Measurements from ENCODE around the gene L1CAM. TPM values are rescaled to one million over a fixed set of nuclear protein-coding genes. Genes with fewer than 3 reads are reported as not detected.

Gene L1CAM
- total RNA-seq, 1 donor from 2014 or later: 2.4 TPM

DNA sequence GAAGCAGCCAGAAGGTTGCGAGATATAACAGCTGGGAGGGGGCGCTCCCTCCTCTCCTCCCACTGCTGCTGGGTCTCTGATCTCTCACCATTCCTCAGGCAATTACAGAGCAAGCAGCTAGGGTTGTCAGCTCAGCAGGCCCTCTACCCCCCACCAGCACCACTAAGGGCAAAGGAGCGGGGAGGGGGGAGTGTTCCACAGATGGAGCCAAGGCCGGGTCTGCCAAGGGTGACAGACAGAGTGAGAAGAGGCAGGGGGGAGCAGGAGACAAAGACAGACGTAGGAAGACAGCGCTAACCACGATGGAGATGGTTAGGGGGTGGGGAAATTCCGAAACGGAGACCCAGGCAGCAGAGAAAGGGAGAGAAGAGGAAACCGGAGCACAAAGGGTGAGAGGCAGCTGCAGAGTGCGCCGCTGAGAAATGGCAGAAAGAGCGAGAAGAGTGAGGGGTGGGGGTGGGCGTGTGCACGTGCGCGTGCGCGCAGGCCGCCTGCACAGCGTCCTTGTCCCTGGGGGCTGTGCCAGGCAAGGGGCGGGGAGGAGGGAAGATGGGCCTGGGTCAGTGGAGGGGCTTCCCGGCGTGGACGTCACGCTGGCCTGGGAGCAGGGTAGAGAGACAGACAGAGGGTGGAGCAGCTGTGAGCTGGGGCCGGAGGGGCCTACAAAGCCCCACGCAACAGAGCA lies 6.9 kb downstream of the L1CAM start:
- no peak for DNase-seq (ENCODE audit: low spot score)

DNA sequence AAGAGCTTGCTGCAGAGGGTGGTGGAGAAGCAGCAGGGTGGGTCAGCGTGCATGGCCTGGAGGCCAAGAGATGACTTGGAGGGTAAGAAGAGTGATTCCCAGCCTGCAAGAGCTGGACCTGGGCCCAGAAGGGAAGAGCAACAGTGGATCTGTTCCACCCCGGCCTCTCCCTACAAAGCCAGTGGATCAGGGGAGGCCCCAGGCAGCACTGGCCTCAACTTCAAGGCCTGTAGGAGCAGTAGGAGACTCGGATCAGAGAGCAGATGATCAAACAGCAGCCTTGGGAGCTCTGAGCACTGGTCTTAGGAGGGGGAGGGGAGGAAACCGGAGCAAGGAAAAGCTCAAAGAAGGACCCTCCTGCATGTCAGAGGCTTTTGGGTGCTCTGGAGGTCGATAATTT lies 7.6 kb downstream of the L1CAM start:
- DNase-seq (ENCODE audit: low spot score): no peak

DNA sequence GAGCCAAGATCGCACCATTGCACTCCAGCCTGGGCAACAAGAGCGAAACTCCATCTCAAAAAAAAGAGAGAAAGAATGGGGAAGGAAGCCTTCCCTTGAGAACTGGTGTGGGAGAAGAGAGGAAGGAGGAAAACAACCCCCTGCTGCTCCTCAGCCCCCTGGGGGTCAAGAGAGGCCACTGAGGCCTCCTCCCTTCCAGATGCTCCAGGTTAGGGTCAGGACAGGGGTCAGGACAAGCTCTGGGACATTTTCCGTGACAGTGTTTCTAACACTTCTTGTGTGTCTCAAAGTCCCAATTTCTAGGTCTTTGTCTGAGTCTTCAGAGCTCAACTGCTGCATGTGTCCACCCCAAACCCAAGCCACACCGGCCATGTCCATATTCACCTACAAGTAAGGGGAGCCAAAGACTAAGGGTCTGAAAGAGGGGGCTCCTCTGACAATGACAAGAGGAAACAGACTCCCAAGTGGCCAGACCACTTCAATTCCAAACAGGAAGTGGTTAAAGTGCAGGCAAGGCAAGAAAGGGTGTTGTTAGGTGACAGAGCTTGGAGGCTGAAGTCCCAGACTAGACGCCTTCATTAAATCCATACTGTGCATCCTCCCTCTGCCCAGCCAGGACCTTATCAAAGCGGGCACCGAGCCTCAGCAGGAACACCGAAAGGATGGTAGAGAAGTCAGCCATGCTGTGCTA lies 8.3 kb downstream of the L1CAM start:
- no peak for DNase-seq (ENCODE audit: low spot score)

DNA sequence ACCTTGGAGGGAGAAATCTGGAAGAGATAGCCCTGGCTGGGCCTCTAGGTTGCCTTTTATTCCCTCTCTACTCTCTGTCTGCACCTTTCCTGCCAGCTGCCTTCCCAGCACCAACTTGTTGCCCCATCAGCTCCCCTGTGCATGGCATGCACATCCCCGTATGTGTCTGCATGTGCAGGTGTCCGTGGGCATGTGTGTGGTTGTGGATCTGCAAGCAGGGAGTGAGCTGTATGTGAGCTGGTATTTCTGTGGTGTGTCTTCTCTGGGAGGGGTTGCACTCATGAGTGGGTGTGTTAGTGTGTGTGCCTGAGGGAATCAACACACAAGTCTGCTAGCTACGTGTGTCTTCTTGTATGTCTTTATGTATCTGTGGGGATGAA lies 9.9 kb downstream of the L1CAM start:
- no peak for DNase-seq (ENCODE audit: low spot score)

GRCh38 chrX:153875391-153876111 lies 10.4 kb downstream of the L1CAM start:
- no peak for DNase-seq (ENCODE audit: low spot score)

GRCh38 chrX:153874366-153875125 lies 11.4 kb downstream of the L1CAM start:
- no peak for DNase-seq (ENCODE audit: low spot score)

DNA sequence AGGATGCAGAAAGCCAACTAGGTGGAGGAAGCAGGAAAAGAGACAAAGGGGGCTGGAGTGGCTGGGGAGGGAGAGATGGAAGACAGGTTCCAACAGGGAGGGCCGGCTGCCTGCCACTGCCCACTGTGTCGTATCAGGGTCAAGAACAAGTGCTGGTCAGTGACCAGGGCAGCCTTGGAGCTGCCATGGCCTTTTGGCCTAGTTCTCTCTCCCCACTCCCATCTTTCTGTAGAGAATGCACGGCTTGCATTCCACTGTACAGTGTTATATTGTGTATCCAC lies 11.9 kb downstream of the L1CAM start:
- no peak for DNase-seq (ENCODE audit: low spot score)

DNA sequence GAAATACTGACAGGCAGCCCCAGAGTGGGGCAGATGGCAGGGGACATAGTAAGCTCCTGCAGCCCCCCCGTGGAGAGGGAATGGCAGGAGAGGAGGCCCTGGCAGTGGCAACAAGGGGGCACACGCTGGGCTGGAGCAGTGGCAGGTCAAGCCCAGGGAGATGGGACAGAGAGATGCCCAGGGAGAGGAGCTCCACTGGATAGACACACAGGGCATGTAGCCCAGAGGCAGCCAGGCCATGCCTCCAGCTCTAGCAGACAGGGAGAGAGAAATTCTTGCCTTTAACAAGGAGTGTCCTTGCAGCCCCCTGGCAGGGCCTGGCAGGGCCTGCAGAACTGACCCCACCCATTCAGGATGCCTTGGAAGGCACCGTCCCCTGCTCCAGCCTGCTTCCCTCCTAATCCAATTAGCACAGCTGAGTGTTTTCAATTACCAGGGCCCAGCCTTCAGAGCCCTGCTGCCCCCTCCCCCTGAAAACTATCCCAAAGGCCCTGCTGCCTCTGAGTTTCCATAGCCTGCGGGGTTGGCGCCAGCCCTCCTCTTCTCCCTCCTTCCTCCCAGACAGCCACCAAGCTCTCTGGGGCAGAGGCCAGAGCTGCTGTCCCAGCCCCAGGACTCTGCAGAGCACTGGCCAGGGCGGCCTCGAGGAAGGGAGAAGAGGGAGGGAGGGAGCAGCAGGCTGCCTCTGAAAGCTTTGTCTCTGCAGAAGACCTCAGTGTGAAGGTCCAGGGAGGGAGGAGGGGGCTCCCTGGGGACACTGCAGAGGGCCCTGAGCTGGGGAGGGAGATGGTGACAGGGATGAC lies 12.5 kb downstream of the L1CAM start:
- no peak for DNase-seq (ENCODE audit: low spot score)

DNA sequence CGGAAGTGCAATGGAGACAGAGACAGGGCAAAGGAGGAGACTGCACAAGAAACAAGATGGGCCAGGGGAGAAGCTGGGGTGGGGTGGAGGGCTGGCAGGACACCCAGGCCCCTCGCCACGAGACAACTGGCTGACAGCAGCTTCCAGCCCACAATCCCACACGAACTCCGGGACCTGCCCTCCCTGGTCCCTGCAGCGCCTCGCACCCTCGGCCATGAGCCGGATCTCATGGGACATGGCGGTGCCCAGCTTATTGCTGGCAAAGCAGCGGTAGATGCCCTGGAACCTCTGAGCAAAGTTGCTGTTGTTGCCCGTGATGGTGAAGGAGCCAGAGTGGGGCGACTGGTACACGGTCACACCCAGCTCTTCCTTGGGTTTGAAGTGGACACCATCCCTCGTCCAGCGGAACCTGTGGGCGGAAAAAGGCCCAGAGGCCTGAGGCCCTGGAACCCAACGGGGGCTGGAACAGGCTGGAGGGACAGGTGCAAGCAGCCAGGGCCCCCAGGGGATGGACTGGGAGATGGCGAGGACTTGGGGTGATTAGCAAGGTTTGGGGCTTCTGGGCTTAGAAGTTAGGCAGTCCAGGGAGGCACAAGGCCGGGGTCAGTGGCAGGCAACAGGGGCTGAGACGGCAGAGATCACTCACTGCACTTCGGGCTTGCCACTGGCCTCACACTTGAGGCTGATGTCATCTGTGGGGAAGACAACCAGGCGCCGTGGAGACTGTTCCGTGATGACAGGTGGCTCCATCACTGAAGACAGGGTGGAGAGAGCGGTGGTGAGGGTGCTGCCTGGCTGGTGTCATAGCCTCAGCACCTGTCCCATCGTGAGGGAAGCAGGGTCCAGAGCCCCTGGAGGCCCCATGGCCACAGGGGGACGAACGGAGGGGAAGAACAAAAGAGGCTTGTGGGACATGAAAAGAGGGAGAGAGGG lies 13.8 kb downstream of the L1CAM start:
- DNase-seq (ENCODE audit: low spot score): no peak

- DNase-seq (ENCODE audit: low spot score): no peak
Measured at GRCh38 chrX:153871451-153871850, 14.5 kb downstream of the L1CAM start.

- no peak for DNase-seq (ENCODE audit: low spot score)
Measured at GRCh38 chrX:153870791-153871360, 15.1 kb downstream of the L1CAM start.

DNA sequence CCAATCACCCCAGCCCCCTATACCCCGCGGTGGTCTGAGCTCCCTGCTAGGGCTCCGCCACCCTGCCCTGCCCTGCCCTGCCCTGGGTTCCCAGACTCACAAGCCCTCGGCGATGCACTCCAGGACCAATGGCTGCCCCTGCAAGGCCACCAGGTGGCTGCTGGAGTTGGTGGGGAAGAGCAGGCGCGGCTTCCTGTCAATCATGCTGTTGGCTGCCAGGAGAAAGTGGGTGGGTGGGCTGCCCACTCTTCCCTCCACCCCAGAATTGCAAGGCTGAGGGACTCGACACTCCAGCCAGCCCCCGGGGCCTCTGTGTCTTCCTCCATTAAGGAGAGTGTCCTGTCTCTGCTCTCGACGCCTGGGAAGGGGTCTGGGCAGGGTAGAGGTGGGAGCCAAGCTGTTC lies 15.7 kb downstream of the L1CAM start:
- no peak for DNase-seq (ENCODE audit: low spot score)

DNA sequence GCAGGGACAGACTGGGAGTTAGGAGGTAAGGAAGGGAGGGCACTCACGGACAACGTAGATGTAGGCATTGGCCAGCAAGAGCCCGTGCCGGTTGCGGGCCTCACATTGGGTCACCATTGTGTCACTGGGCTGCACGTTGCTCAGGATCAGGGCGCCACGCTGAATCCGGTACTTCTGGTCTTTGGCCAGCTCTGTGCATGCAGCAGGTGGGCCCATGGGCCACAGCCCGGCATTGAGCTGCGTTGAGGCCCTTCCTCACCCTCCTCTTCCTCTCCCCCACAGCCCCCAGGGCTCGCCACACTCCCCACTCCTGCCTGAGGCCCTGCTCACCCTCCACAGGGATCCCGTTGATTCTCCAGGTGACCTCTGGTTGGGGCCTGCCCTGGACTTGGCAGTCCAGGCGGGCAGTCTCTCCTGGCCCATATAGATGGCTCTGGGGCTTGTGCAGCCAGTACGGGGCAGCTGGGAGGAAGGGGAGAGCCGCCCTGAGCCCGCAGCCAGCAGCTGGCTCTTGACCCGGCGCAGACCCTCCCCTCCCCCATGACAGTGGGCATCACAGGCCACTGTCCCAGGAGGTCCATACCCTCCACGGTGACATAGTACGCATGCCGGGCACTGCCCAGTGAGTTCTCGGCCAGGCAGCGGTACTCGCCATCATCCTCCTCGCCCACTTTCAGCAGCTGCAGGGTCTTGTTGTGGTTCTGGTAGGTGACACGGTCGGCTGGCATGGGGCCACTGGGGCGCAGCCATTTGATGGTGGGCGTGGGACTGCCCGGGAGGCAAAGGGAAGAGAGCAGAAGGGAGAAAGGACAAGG lies 16.3 kb downstream of the L1CAM start:
- no peak for DNase-seq (ENCODE audit: low spot score)

GRCh38 chrX:153868576-153869472 lies 17.1 kb downstream of the L1CAM start:
- no peak for DNase-seq (ENCODE audit: low spot score)

DNA sequence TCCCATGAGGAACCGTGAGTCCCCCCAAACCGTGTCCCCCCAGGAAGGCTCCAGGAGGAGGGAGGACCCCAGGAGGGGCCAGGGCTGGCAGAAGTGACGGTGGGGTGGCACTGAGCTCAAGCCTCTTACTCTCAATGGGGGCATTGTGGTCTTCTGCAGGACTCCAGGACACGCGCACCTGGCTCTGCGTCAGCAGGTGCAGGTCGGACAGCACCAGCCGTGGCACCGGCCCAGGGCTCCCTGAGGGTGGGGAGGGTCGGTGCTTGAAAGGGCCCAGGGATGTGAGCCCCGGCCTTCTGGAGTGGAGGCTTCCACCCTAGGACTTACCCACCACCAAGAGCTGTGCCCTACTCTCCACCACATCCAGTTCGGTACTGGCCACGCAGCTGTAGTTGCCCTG lies 18.3 kb downstream of the L1CAM start:
- DNase-seq (ENCODE audit: low spot score): no peak

DNA sequence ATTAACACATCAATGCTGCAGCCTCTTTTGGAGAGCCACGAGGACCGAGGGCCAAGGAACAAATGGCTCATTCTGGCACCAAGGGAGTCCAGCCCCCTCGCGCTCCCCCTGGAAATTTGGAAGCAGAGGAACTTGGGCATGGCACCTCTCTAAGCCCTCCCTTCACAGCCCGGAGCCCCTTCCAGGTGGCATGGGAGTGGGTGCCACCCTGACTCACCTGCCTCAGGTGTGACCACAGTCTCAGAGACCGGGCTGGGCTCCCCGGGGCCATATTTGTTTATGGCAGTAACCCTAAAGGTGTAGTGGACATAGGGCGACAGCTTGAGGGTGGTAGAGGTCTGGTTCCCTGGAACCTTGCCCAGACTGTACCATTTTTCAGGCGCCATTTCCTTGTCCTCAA lies 18.8 kb downstream of the L1CAM start:
- no peak for DNase-seq (ENCODE audit: low spot score)

- DNase-seq (ENCODE audit: low spot score): peak; percentile 57
Measured at GRCh38 chrX:153866302-153867019, 19.5 kb downstream of the L1CAM start.
